ENCODE results near the gene WWTR1. TPM values are rescaled to one million over a fixed set of nuclear protein-coding genes. Genes with fewer than 3 reads are reported as not detected.

Gene WWTR1
- total and polyA plus RNA-seq, 2 of the 8 experiments (the other 6 are each of a cell fraction or from before 2014, with no cell fraction given), result 15.7 to 18.6 TPM

GRCh38 chr3:149510480-149510879 is 147.3 kb downstream of the WWTR1 start:
- no peak overlapping the region for H3K4me3 ChIP-seq (ENCODE audit: extremely low read depth in 1 of 4, insufficient read depth in 2 of 4, low read depth in 3 of 4, low read length in 4 of 4)
- no peaks in the 10 kb centered on the region for H3K36me3 ChIP-seq (ENCODE audit: control insufficient read depth in 2 of 4, insufficient read depth in 4 of 4, low read length in 3 of 4)
- H3K14ac ChIP-seq (ENCODE audit: insufficient read length), result no peak overlapping the region
- WGBS, 2 experiments (ENCODE audit: extremely low coverage in 1 of 2, insufficient coverage in 1 of 2, insufficient read length in 1 of 2, insufficient replicate concordance in 2 of 2, low coverage in 1 of 2, low lambda C conversion rate in 2 of 2, missing lambda C conversion rate in 1 of 2), result 82% methylated on average over 3 of the region's 3 CpGs; no CpG with 5 or more reads in 1 of the 2 experiments
- H3K79me1 ChIP-seq (ENCODE audit: low read depth, low read length), result no peaks in the 10 kb centered on the region
- POLR2A ChIA-PET (ENCODE audit: partially characterized antibody), result no interaction called here
- H3K4me1 ChIP-seq (replicated peaks in 1 of 4; ENCODE audit: control insufficient read depth in 3 of 4, insufficient read depth in 4 of 4, low read length in 3 of 4), result no peaks in the 10 kb centered on the region
- H2BK5ac ChIP-seq (ENCODE audit: low read depth, low read length), result no peak overlapping the region
- no peak overlapping the region for H2BK20ac ChIP-seq (ENCODE audit: low read length)
- H4K8ac ChIP-seq (ENCODE audit: extremely low read depth, insufficient read depth, low read length), result no peak overlapping the region
- H2BK12ac ChIP-seq (ENCODE audit: low read depth, low read length), result no peak overlapping the region
- H3K18ac ChIP-seq (ENCODE audit: extremely low read depth, low read length), result no peak overlapping the region
- no peak overlapping the region for H2AFZ ChIP-seq (ENCODE audit: low read length)
- no peak overlapping the region for H3K23ac ChIP-seq (ENCODE audit: insufficient read length)
- no peak for DNase-seq (ENCODE audit: low read depth in 1 of 2, low spot score in 2 of 2)
- H3K9ac ChIP-seq (replicated peaks in 1 of 4; ENCODE audit: extremely low read depth in 1 of 4, low read depth in 3 of 4, low read length in 3 of 4), result no peak overlapping the region
- CTCF ChIA-PET (ENCODE audit: partially characterized antibody), result interaction anchor here (0.6 to 7.1 kb wide), 20 partner anchors 9 to 1248 kb away, joined by 3 to 53 read pairs (median 4); no protein-coding TSS in a partner anchor
- H3K27me3 ChIP-seq (replicated peaks in 1 of 4; ENCODE audit: control insufficient read depth in 3 of 4, extremely low read depth in 1 of 4, insufficient read depth in 3 of 4, low read length in 3 of 4), result no peaks in the 10 kb centered on the region
- no peak overlapping the region for H3K56ac ChIP-seq (replicated peaks; ENCODE audit: insufficient read length, low read depth, low read length)
- H2BK120ac ChIP-seq (replicated peaks; ENCODE audit: low read depth, low read length), result no peak overlapping the region
- H4K91ac ChIP-seq (replicated peaks; ENCODE audit: insufficient read length, low read length), result no peak overlapping the region
- no peaks in the 10 kb centered on the region for H3K23me2 ChIP-seq (ENCODE audit: low read depth, low read length)
- no peak overlapping the region for H2BK15ac ChIP-seq (ENCODE audit: low read length)
- H3K9me3 ChIP-seq (ENCODE audit: insufficient read depth in 2 of 2, low read depth in 1 of 2, low read length in 1 of 2), result no peaks in the 10 kb centered on the region
- no peak overlapping the region for H3K4ac ChIP-seq (replicated peaks; ENCODE audit: insufficient read length, low read depth, low read length)
- no peak overlapping the region for H4K5ac ChIP-seq (ENCODE audit: insufficient read length, low read depth, low read length)
- H2AK5ac ChIP-seq (ENCODE audit: low read depth, low read length), result no peak overlapping the region
- H3K27ac ChIP-seq (ENCODE audit: low read depth, low read length), result no peak overlapping the region
- no peaks in the 10 kb centered on the region for H3K79me2 ChIP-seq (ENCODE audit: control insufficient read depth in 1 of 2, insufficient read depth in 2 of 2, low read length in 2 of 2)
- H3K4me2 ChIP-seq (ENCODE audit: insufficient read depth in 1 of 2, low read depth in 2 of 2, low read length in 2 of 2), result no peak overlapping the region
- TF ChIP-seq RNF2 (IDR thresholded peaks at IDR 0.05; ENCODE audit: borderline replicate concordance, low read depth, low read length, missing control alignments, poor library complexity, severe bottlenecking) (no peak), FOSL1 (IDR thresholded peaks at IDR 0.05; ENCODE audit: insufficient read depth, low read depth, low read length) (no peak), TAF1 (IDR thresholded peaks at IDR 0.05; ENCODE audit: low read depth, low read length) (no peak), SIRT6 (IDR thresholded peaks at IDR 0.05; ENCODE audit: low read length) (no peak), ASH2L (IDR thresholded peaks at IDR 0.05; ENCODE audit: low read length) (no peak)
- no peak for FAIRE-seq
- H4K20me1 ChIP-seq (replicated peaks in 1 of 2; ENCODE audit: control insufficient read depth in 1 of 2, insufficient read depth in 2 of 2, low read length in 2 of 2), result no peaks in the 10 kb centered on the region
